CD4-positive, alpha-beta T cell (primary cell): Measurements from ENCODE around the gene PPP1R13B. TPM values are rescaled to one million over a fixed set of nuclear protein-coding genes. Genes with fewer than 3 reads are reported as not detected.

Experiments used
- ATAC-seq: fragments of 200-7000 bp; cut with Tn5 transposase; one replicate; pipeline ENCODE4 v1.10.0; 2022; ENCODE audit warnings: mild to moderate bottlenecking; ENCODE audit not compliant: poor library complexity
- CTCF ChIA-PET: fragments of 350-600 bp; sonication (Branson Sonifier 250); formaldehyde crosslinking; loops from one replicate; lab custom pipeline; 2021; ENCODE audit warnings: antibody characterized with exemption, inconsistent platforms; lab: Charles Lee
- POLR2A ChIA-PET: fragments of 350-600 bp; sonication (Branson Sonifier 250); formaldehyde crosslinking; loops from one replicate; lab custom pipeline; 2021; ENCODE audit warnings: antibody characterized with exemption, inconsistent platforms; lab: Charles Lee
- DNase-seq, 14 experiments: peaks; one replicate each; pipeline ENCODE4 v3.0.0-alpha.2; 2013 to 2020; ENCODE audit warnings: mixed read lengths in 2 of 14
- H3K27ac ChIP-seq, 2 donors: one replicate each; pipeline versions ENCODE4 v1.5.1 to v1.7.0; 2013; ENCODE audit warnings: low read length in 2 of 2, low read depth in 1 of 2, mild to moderate bottlenecking in 1 of 2
- H3K27me3 ChIP-seq, 2 experiments: 1 replicate in 1 of 2; 2 replicates in 1 of 2; pipeline versions ENCODE4 v1.6.1 to v1.7.0; 2013; ENCODE audit warnings: low read length in 2 of 2, control low read depth in 1 of 2, mild to moderate bottlenecking in 1 of 2, moderate library complexity in 1 of 2; ENCODE audit not compliant: insufficient read depth in 2 of 2, control insufficient read depth in 1 of 2
- H3K36me3 ChIP-seq: one replicate; pipeline ENCODE4 v1.6.1; 2013; ENCODE audit warnings: low read length, control low read depth; ENCODE audit not compliant: insufficient read depth
- H3K4me1 ChIP-seq: one replicate; pipeline ENCODE4 v1.6.1; 2013; ENCODE audit warnings: low read length, control low read depth; ENCODE audit not compliant: insufficient read depth
- H3K4me3 ChIP-seq: one replicate; pipeline ENCODE4 v1.5.1; 2013; ENCODE audit warnings: mild to moderate bottlenecking, low read length, moderate library complexity
- H3K9me3 ChIP-seq, 2 experiments: 1 replicate in 1 of 2; 2 replicates in 1 of 2; pipeline versions ENCODE4 v1.6.1 to v1.7.0; 2013; ENCODE audit warnings: low read length in 2 of 2, mild to moderate bottlenecking in 2 of 2, control low read depth in 1 of 2, moderate library complexity in 1 of 2; ENCODE audit not compliant: control insufficient read depth in 1 of 2, insufficient read depth in 1 of 2
- H3K27ac Mint-ChIP-seq: one replicate; pipeline ENCODE4 v1.8.0; 2020; ENCODE audit warnings: mixed read lengths
- H3K27me3 Mint-ChIP-seq: one replicate; pipeline ENCODE4 v1.8.0; 2021; ENCODE audit warnings: mixed read lengths
- H3K36me3 Mint-ChIP-seq: one replicate; pipeline ENCODE4 v1.8.0; 2021; ENCODE audit warnings: low read depth, mixed read lengths
- H3K4me1 Mint-ChIP-seq: one replicate; pipeline ENCODE4 v1.8.0; 2021; ENCODE audit warnings: low read depth, mixed read lengths
- H3K4me3 Mint-ChIP-seq: one replicate; pipeline ENCODE4 v1.8.0; 2020; ENCODE audit warnings: mild to moderate bottlenecking, mixed read lengths
- H3K9me3 Mint-ChIP-seq: one replicate; pipeline ENCODE4 v1.8.0; 2020; ENCODE audit warnings: mixed read lengths
- intact Hi-C, 2 experiments: fragments of 100-400 bp; cut with DNase I in 1 of 2; cut with micrococcal nuclease in 1 of 2; formaldehyde crosslinking; loops; one replicate each; pipeline versions ENCODE4 v1.15.1 to v1.9.0; 2023 to 2025; cut with DNase I, micrococcal nuclease
- total RNA-seq, 174 experiments: library from RNA in 2 of 174; stranded (reverse) in 2 of 174; gene quantifications; one replicate each; pipeline ENCODE4 v1.2.3 and lab custom pipeline; 2021 to 2026
- TF ChIP-seq, protein P1 (sequence below): fragments of 200-600 bp; IDR thresholded peaks from one replicate; pipeline ENCODE4 v1.8.0; 2022; ENCODE audit warnings: antibody characterized with exemption, mild to moderate bottlenecking

PPP1R13B gene
- total RNA-seq, 2 experiments from 2014 or later = 14.3 to 14.4 TPM

DNA sequence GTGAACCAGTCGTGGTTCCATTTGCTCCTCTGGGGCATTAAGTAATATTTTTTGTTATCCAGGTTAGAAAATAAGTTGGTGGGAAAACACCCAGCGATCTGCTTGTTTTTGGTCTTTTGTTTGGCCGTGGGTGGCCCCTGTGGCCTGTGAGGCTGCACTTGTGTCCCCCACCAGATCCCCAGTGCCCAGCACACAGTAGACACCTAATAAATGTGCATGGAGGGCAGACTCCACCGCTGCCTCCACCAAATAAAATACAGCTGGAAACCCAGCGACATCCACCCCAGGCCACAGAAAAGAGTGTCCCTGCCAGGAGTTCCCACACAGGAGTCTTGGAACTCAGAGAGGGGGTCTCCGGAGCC is 8.3 kb upstream of the PPP1R13B start:
- no peaks in the 10 kb centered on the region for H3K9me3 Mint-ChIP-seq
- ChIA-PET CTCF (no interaction called here), POLR2A (interaction anchor here (1.0 kb wide), 1 partner anchor 50 kb away, joined by 5 read pairs; no protein-coding TSS in a partner anchor)
- TF ChIP-seq, protein P1, sequence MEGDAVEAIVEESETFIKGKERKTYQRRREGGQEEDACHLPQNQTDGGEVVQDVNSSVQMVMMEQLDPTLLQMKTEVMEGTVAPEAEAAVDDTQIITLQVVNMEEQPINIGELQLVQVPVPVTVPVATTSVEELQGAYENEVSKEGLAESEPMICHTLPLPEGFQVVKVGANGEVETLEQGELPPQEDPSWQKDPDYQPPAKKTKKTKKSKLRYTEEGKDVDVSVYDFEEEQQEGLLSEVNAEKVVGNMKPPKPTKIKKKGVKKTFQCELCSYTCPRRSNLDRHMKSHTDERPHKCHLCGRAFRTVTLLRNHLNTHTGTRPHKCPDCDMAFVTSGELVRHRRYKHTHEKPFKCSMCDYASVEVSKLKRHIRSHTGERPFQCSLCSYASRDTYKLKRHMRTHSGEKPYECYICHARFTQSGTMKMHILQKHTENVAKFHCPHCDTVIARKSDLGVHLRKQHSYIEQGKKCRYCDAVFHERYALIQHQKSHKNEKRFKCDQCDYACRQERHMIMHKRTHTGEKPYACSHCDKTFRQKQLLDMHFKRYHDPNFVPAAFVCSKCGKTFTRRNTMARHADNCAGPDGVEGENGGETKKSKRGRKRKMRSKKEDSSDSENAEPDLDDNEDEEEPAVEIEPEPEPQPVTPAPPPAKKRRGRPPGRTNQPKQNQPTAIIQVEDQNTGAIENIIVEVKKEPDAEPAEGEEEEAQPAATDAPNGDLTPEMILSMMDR = no peak
- H3K27me3 Mint-ChIP-seq = no peaks in the 10 kb centered on the region
- H3K4me1 Mint-ChIP-seq = peaks cover 8% of the 10 kb centered on the region
- no peaks in the 10 kb centered on the region for H3K9me3 ChIP-seq
- H3K27me3 ChIP-seq = peaks cover 0 to 2% of the 10 kb centered on the region in 2 experiments
- H3K27ac Mint-ChIP-seq = no peak overlapping the region
- no peak overlapping the region for H3K4me3 ChIP-seq
- no peak for DNase-seq
- no peaks in the 10 kb centered on the region for H3K36me3 ChIP-seq
- peaks cover 4% of the 10 kb centered on the region for H3K4me1 ChIP-seq
- intact Hi-C loops = no loop called here
- no peak overlapping the region for H3K4me3 Mint-ChIP-seq
- H3K36me3 Mint-ChIP-seq = no peaks in the 10 kb centered on the region
- H3K27ac ChIP-seq = no peak overlapping the region
- no peak for ATAC-seq

DNA sequence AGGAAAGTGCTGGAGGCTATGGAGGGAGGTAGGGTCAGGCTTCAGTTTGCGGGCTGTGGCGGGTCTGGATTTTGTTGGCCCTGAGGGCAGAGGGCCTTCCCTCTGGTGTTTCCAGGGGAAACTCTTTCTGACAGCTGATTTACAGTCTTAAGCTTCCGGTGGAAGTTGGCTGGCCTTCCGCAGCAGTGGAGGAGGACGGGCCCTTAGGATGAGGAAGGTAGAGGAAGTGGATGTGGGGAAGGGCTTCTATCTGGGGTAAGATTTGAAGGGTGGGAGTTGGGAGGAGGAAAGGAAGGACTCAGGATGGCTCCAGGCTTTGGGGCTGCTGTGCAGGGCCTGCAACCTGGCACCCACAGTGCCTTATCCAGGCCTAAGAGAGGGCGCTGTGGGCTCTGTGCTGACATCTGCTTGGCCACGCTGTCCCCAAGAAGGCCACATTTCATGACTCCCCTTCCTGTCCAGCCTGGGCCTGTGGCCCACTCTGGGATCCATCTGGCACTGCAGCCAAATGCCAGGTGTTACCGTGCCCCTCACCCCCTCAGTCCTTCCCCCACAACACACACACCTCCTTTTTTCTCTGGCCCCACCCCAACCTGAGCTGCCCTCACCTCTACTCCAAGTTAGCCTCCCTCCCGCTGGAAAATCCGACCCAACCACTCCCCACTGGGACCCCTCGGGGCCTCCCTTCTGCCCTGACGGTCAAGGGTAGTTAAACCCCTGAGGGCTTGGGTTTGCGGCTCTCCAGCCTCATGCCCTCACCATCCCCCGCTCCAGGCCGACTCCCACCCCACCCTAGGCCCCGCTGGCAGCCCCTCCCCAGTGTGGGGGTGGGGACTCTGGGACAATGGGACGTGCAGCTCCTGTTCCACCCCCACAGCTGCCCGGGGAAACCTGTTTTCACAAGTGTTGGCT is 7.7 kb upstream of the PPP1R13B start:
- H3K36me3 Mint-ChIP-seq = no peaks in the 10 kb centered on the region
- no peak overlapping the region for H3K27ac Mint-ChIP-seq
- DNase-seq = no peak
- Histone ChIP-seq H3K9me3 (no peaks in the 10 kb centered on the region), H3K36me3 (no peaks in the 10 kb centered on the region), H3K4me3 (no peak overlapping the region), H3K4me1 (peaks cover 4% of the 10 kb centered on the region), H3K27me3 (peaks cover 0 to 2% of the 10 kb centered on the region in 2 experiments), H3K27ac (no peak overlapping the region)
- TF ChIP-seq, protein P1 = no peak
- no peak overlapping the region for H3K4me3 Mint-ChIP-seq
- no peak for ATAC-seq
- no peaks in the 10 kb centered on the region for H3K9me3 Mint-ChIP-seq
- intact Hi-C loops = no loop called here
- CTCF ChIA-PET = no interaction called here
- H3K27me3 Mint-ChIP-seq = no peaks in the 10 kb centered on the region
- peaks cover 8% of the 10 kb centered on the region for H3K4me1 Mint-ChIP-seq
- POLR2A ChIA-PET = interaction anchor here (1.0 kb wide), 1 partner anchor 51 kb away, joined by 5 read pairs; no protein-coding TSS in a partner anchor

DNA sequence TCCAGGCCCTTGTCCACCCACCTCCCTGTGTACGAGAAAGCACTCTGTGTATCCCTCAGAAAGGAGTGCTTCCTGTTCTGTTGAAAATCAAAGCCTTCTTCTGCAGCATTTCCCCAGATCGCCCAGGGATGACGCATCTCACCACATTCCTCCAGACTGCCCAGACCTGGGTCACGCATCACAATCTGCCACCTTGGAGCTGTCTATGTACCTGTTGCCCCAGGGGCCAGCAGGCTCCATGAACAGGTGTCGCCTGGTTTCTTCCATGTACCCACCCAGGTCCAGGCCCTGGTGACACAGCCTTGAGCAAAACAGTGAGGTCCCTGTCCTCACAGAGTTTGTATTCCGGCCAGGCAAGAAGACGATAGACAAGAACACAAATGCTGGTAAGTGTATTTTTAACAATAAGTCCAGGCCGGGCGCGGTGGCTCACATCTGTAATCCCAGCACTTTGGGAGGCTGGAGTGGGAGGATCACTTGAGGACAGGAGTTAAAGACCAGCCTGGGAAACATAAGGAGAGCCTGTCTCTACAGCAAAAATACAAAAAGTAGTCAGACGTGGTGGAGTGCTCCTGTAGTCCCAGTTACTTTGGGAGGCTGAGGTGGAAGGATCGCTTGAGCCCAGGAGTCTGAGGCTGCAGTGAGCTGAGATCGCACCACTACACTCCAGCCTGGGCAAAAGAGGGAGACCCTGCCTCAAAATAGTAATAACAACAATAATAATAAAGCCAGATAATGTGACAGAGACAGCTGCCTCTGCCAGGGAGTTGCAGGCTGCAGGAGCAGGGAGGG is 6.8 kb upstream of the PPP1R13B start:
- no peak for DNase-seq
- H3K4me3 Mint-ChIP-seq = no peak overlapping the region
- H3K27ac Mint-ChIP-seq = no peak overlapping the region
- Histone ChIP-seq H3K36me3 (no peaks in the 10 kb centered on the region), H3K27me3 (peaks cover 0 to 2% of the 10 kb centered on the region in 2 experiments), H3K27ac (no peak overlapping the region), H3K9me3 (no peaks in the 10 kb centered on the region), H3K4me1 (peaks cover 4% of the 10 kb centered on the region), H3K4me3 (no peak overlapping the region)
- intact Hi-C loops = no loop called here
- ATAC-seq = no peak
- peaks cover 8% of the 10 kb centered on the region for H3K4me1 Mint-ChIP-seq
- CTCF ChIA-PET = no interaction called here
- no peaks in the 10 kb centered on the region for H3K9me3 Mint-ChIP-seq
- no peaks in the 10 kb centered on the region for H3K36me3 Mint-ChIP-seq
- POLR2A ChIA-PET = no interaction called here
- no peaks in the 10 kb centered on the region for H3K27me3 Mint-ChIP-seq
- TF ChIP-seq, protein P1 = no peak
